Measurements from ENCODE around the gene ATF6. TPM values are rescaled to one million over a fixed set of nuclear protein-coding genes. Genes with fewer than 3 reads are reported as not detected.

Gene ATF6
- total and polyA plus RNA-seq, 9 of the 15 experiments (the other 6 are each of a cell fraction or from before 2014, with no cell fraction given), result 11.7 to 32.4 (median 20.4) TPM

- TF ChIP-seq IRF1 (CRISPR knock-in tag; IDR thresholded peaks at IDR 0.05; ENCODE audit: borderline replicate concordance) (no peak), SRSF3 (IDR thresholded peaks at IDR 0.05; ENCODE audit: insufficient read depth, low read length) (no peak), ZNF197 (CRISPR knock-in tag; IDR thresholded peaks at IDR 0.05; ENCODE audit: low read depth) (no peak), POLR2AphosphoS5 (IDR thresholded peaks at IDR 0.05; ENCODE audit: control insufficient read depth, insufficient read depth, low read depth, low read length) (peak; percentile 84), ETS2 (tag; IDR thresholded peaks at IDR 0.05; ENCODE audit: borderline replicate concordance, poor library complexity, severe bottlenecking) (no peak), PPARD (CRISPR knock-in tag; IDR thresholded peaks at IDR 0.05) (no peak), PKNOX1 (IDR thresholded peaks at IDR 0.05) (no peak), ZNF274 (IDR thresholded peaks at IDR 0.05; ENCODE audit: borderline replicate concordance, low read depth, low read length) (no peak), NCOA4 (IDR thresholded peaks at IDR 0.05; ENCODE audit: partially characterized antibody) (no peak), ATF4 (CRISPR knock-in tag; IDR thresholded peaks at IDR 0.05) (no peak), POLR2G (IDR thresholded peaks at IDR 0.05; ENCODE audit: low read depth, low read length) (peak; percentile 88), TFAP4 (CRISPR knock-in tag; IDR thresholded peaks at IDR 0.05; ENCODE audit: borderline replicate concordance) (peak; percentile 11; the same call in 1 of the 2 replicates), RREB1 (CRISPR knock-in tag; IDR thresholded peaks at IDR 0.05) (0 out of 2 replicates have a peak, but pooled peaks have one; percentile 48), RBFOX2 (IDR thresholded peaks at IDR 0.05; ENCODE audit: low read depth, low read length) (peak; percentile 95)
These were observed 39.5 kb upstream of the ATF6 start (continued) for GRCh38 chr1:161726473-161727255.
